ENCODE data around the gene LRFN2. TPM values are rescaled to one million over a fixed set of nuclear protein-coding genes. Genes with fewer than 3 reads are reported as not detected.

Gene LRFN2
- total and polyA plus RNA-seq, 5 donors: not detected

GRCh38 chr6:40353197-40353966 lies 233.8 kb downstream of the LRFN2 start:
- Histone ChIP-seq H3K27me3 (ENCODE audit: control insufficient read depth, insufficient read depth) (no peaks in the 10 kb centered on the region), H3K4me3 (ENCODE audit: low read length) (no peak overlapping the region), H3K27ac (ENCODE audit: low read length) (no peak overlapping the region), H3K9me3 (ENCODE audit: control insufficient read depth, low read length) (no peaks in the 10 kb centered on the region), H3K4me1 (ENCODE audit: control insufficient read depth, insufficient read depth, low read length) (no peaks in the 10 kb centered on the region)
- no peak for ATAC-seq
- intact Hi-C loops (cut with DNase I): no loop called here
- DNase-seq: no peak
- WGBS: 59% methylated on average over 6 of the region's 6 CpGs

DNA sequence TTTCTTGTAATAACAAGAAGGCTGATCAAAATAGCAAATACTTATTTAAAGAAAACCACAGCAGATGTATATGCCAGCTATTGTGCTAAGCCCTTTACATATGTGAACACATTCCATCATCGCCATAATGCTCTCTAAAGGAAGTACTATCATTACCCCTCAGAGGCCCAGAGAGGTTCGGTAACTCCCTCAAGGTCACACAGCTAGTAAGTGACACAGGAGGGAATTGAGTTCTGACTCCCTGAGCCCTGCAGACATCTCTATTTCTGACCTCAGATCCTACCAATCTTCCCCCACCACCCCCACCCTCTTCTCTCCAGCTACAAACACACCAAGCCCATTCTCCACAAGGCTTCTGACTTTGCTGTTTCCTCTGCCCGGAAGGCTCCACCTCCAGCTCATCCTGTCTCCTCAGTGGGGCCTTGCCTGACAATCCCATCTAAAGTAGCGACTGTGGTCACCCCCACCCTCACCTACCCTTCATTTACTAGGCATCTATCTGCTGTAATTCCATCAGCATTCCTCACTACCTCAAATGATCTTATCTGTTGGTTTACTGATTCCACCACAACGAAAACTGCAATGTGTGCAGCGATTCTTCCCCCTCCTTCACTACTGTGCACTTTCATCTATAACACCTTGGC lies 234.5 kb downstream of the LRFN2 start:
- DNase-seq: no peak

GRCh38 chr6:40352006-40352405 lies 235.2 kb downstream of the LRFN2 start:
- Histone ChIP-seq H3K4me3 (ENCODE audit: low read length) (no peak overlapping the region), H3K27ac (ENCODE audit: low read length) (no peak overlapping the region), H3K27me3 (ENCODE audit: control insufficient read depth, insufficient read depth) (no peaks in the 10 kb centered on the region), H3K9me3 (ENCODE audit: control insufficient read depth, low read length) (no peaks in the 10 kb centered on the region), H3K4me1 (ENCODE audit: control insufficient read depth, insufficient read depth, low read length) (no peaks in the 10 kb centered on the region)
- DNase-seq: no peak
- intact Hi-C loops (cut with DNase I): no loop called here
- no peak for ATAC-seq
- WGBS: 63% methylated on average over 1 of the region's 1 CpG

More for the DNA sequence above, 234.5 kb downstream of the LRFN2 start:
- Histone ChIP-seq H3K4me3 (ENCODE audit: low read length) (no peak overlapping the region), H3K27me3 (ENCODE audit: control insufficient read depth, insufficient read depth) (no peaks in the 10 kb centered on the region), H3K27ac (ENCODE audit: low read length) (no peak overlapping the region), H3K9me3 (ENCODE audit: control insufficient read depth, low read length) (no peaks in the 10 kb centered on the region), H3K4me1 (ENCODE audit: control insufficient read depth, insufficient read depth, low read length) (no peaks in the 10 kb centered on the region)
- no peak for ATAC-seq
- intact Hi-C loops (cut with DNase I): no loop called here
- 71% methylated on average over 6 of the region's 6 CpGs for WGBS

DNA sequence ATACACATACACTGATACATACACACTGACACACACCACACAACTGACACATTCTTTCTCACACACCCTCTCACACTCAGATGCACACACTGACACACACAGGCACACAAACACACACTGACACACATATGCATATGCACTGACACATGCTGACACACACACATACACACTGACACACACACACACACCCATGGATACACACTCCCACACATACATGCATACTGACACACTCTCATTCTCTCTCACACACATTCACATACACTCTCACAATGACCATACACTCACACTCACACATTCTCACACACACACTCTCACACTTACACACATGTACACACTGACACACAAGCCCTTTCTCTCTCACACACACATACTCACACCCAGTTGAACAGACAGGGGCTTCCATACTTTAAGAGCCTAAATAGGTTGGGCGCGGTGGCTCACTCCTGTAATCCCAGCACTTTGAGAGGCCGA lies 236.4 kb downstream of the LRFN2 start:
- Histone ChIP-seq H3K27me3 (ENCODE audit: control insufficient read depth, insufficient read depth) (no peaks in the 10 kb centered on the region), H3K4me1 (ENCODE audit: control insufficient read depth, insufficient read depth, low read length) (no peaks in the 10 kb centered on the region), H3K9me3 (ENCODE audit: control insufficient read depth, low read length) (no peaks in the 10 kb centered on the region), H3K27ac (ENCODE audit: low read length) (no peak overlapping the region), H3K4me3 (ENCODE audit: low read length) (no peak overlapping the region)
- ATAC-seq (no peak), DNase-seq (no peak)
- intact Hi-C loops (cut with DNase I): no loop called here
- WGBS: 94% methylated on average over 3 of the region's 3 CpGs

GRCh38 chr6:40349901-40350746 lies 237.0 kb downstream of the LRFN2 start:
- H3K27me3 ChIP-seq (ENCODE audit: control insufficient read depth, insufficient read depth): no peaks in the 10 kb centered on the region
- no peaks in the 10 kb centered on the region for H3K4me1 ChIP-seq (ENCODE audit: control insufficient read depth, insufficient read depth, low read length)
- H3K4me3 ChIP-seq (ENCODE audit: low read length): no peak overlapping the region
- no peaks in the 10 kb centered on the region for H3K9me3 ChIP-seq (ENCODE audit: control insufficient read depth, low read length)
- intact Hi-C loops (cut with DNase I): no loop called here
- H3K27ac ChIP-seq (ENCODE audit: low read length): no peak overlapping the region
- no peak for DNase-seq
- WGBS: 51% methylated on average over 11 of the region's 11 CpGs
- no peak for ATAC-seq

GRCh38 chr6:40349123-40349900 lies 237.9 kb downstream of the LRFN2 start:
- no peak overlapping the region for H3K4me3 ChIP-seq (ENCODE audit: low read length)
- intact Hi-C loops (cut with DNase I): no loop called here

DNA sequence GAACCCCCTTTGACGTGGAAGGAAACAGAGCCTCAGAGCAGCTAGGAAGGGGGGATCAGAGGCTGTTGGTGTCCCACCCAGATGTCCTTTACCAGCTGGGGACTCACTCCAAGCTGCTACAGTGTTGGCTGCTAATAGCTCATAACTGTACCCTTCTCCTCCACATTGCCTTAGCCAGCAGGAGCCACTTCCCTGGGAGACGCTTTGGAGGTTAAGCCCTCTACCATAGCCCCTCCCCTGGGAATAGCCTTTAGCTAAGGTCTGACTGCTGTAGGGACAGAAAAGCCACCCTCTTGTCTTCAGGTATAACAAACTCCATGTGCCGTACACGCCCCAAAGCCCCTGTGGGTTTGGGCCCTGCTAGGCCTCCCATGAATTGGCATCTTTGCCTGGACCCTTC lies 238.6 kb downstream of the LRFN2 start:
- Histone ChIP-seq H3K9me3 (ENCODE audit: control insufficient read depth, low read length) (no peaks in the 10 kb centered on the region), H3K27me3 (ENCODE audit: control insufficient read depth, insufficient read depth) (no peaks in the 10 kb centered on the region), H3K4me3 (ENCODE audit: low read length) (no peak overlapping the region), H3K4me1 (ENCODE audit: control insufficient read depth, insufficient read depth, low read length) (no peaks in the 10 kb centered on the region), H3K27ac (ENCODE audit: low read length) (no peak overlapping the region)
- 85% methylated on average over 4 of the region's 4 CpGs for WGBS
- DNase-seq: no peak
- ATAC-seq: no peak
- intact Hi-C loops (cut with DNase I): no loop called here

More at GRCh38 chr6:40349123-40349900, 237.9 kb downstream of the LRFN2 start:
- WGBS: 39% methylated on average over 11 of the region's 11 CpGs
- Histone ChIP-seq H3K4me1 (ENCODE audit: control insufficient read depth, insufficient read depth, low read length) (no peaks in the 10 kb centered on the region), H3K27ac (ENCODE audit: low read length) (no peak overlapping the region), H3K27me3 (ENCODE audit: control insufficient read depth, insufficient read depth) (no peaks in the 10 kb centered on the region), H3K9me3 (ENCODE audit: control insufficient read depth, low read length) (no peaks in the 10 kb centered on the region)
- ATAC-seq: no peak
- no peak for DNase-seq

- Histone ChIP-seq H3K4me3 (ENCODE audit: low read length) (no peak overlapping the region), H3K27me3 (ENCODE audit: control insufficient read depth, insufficient read depth) (no peaks in the 10 kb centered on the region), H3K4me1 (ENCODE audit: control insufficient read depth, insufficient read depth, low read length) (no peaks in the 10 kb centered on the region), H3K9me3 (ENCODE audit: control insufficient read depth, low read length) (no peaks in the 10 kb centered on the region), H3K27ac (ENCODE audit: low read length) (no peak overlapping the region)
- intact Hi-C loops (cut with DNase I): no loop called here
- no peak for DNase-seq
- no peak for ATAC-seq
- WGBS: 41% methylated on average over 5 of the region's 5 CpGs
Measured at GRCh38 chr6:40347571-40348011, 239.6 kb downstream of the LRFN2 start.

DNA sequence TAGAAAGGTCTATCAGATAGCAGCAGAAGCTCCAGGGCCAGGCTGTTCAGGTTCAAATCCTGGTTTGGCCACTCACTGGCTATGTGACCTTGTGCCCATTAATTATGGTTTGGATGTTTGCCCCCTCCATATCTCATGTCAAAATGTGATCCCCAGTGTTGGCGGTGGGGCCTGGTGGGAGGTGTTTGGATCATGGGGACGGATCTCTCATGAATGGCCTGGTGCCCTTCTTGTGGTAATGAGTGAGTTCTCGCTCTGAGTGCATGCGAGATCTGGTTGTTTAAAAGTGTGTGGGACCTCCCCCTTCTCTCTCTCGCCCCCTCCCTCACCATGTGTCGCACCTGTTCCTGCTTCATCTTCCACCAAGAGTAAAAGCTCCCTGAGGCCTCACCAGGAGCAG lies 240.9 kb downstream of the LRFN2 start:
- no peaks in the 10 kb centered on the region for H3K27me3 ChIP-seq (ENCODE audit: control insufficient read depth, insufficient read depth)
- intact Hi-C loops (cut with DNase I): no loop called here
- no peaks in the 10 kb centered on the region for H3K4me1 ChIP-seq (ENCODE audit: control insufficient read depth, insufficient read depth, low read length)
- WGBS: 93% methylated on average over 6 of the region's 6 CpGs
- no peak overlapping the region for H3K27ac ChIP-seq (ENCODE audit: low read length)
- ATAC-seq: no peak
- no peaks in the 10 kb centered on the region for H3K9me3 ChIP-seq (ENCODE audit: control insufficient read depth, low read length)
- no peak overlapping the region for H3K4me3 ChIP-seq (ENCODE audit: low read length)
- no peak for DNase-seq

DNA sequence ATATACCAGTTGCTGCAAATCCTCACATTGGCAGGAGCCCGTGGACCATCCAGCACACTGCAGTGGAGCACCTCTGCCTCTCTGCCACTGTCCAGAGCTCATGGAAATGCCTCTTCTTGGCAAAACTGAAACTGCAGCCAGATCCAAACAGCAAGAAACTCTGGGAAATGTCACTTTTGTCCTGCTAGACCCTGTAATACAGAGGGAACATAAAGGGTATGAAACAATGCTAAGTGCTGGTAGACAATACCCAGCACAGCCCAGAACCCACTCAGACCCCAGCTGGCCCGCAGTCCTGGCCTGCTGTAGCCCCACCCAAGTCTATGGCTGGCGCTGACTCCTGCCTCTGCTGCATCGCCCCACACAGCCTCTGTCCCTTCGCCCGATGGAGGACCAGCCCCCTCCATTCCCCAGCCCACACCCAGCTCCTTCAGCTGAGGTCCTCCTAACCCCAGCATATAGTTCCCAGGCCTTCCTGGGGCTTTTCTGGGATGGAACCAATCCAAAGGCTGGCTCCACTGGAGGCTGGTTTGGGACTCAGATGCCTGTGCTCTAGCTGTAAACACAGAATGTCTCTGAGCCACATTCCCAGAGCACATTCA lies 242.5 kb downstream of the LRFN2 start:
- Histone ChIP-seq H3K27ac (ENCODE audit: low read length) (no peak overlapping the region), H3K9me3 (ENCODE audit: control insufficient read depth, low read length) (no peaks in the 10 kb centered on the region), H3K27me3 (ENCODE audit: control insufficient read depth, insufficient read depth) (no peaks in the 10 kb centered on the region), H3K4me3 (ENCODE audit: low read length) (no peak overlapping the region), H3K4me1 (ENCODE audit: control insufficient read depth, insufficient read depth, low read length) (no peaks in the 10 kb centered on the region)
- intact Hi-C loops (cut with DNase I): no loop called here
- DNase-seq (no peak), ATAC-seq (no peak)
- 79% methylated on average over 6 of the region's 6 CpGs for WGBS
